Colonic mucosa (tissue), 4 donors: Measurements from ENCODE around the gene LARP1. TPM values are rescaled to one million over a fixed set of nuclear protein-coding genes. Genes with fewer than 3 reads are reported as not detected.

ENCODE experiments used
- DNase-seq: peaks from one replicate; pipeline ENCODE4 v3.0.0-alpha.2; 2020
- H3K27ac ChIP-seq: fragments of 200-600 bp; one replicate; pipeline ENCODE4 v1.8.0; 2021
- H3K27me3 ChIP-seq: fragments of 200-600 bp; one replicate; pipeline ENCODE4 v1.8.0; 2021
- H3K36me3 ChIP-seq: fragments of 200-600 bp; one replicate; pipeline ENCODE4 v1.8.0; 2021
- H3K4me1 ChIP-seq: fragments of 200-600 bp; one replicate; pipeline ENCODE4 v1.8.0; 2021; ENCODE audit warnings: mild to moderate bottlenecking
- H3K4me3 ChIP-seq: fragments of 200-600 bp; one replicate; pipeline ENCODE4 v1.8.0; 2021
- H3K9ac ChIP-seq, 2 donors: one replicate each; pipeline ENCODE4 v1.7.0; 2013; ENCODE audit warnings: control low read depth in 2 of 2, low read depth in 2 of 2, low read length in 2 of 2
- H3K9me3 ChIP-seq: fragments of 200-600 bp; one replicate; pipeline ENCODE4 v1.8.0; 2021
- intact Hi-C: fragments of 100-400 bp; cut with DNase I; formaldehyde crosslinking; loops from one replicate; pipeline ENCODE4 v1.14.1; 2022
- total RNA-seq, 2 donors: library from RNA; stranded (reverse); fragmentation: NEBNext Ultra II Directional in 1 of 2; extraction: Animal tissue kit (Norgen Biotek cat#: 25700) in 1 of 2; gene quantifications; one replicate each; pipeline ENCODE4 v1.2.1, GENCODE V29; 2021
- TF ChIP-seq, protein P1 (sequence below): fragments of 200-600 bp; IDR thresholded peaks from one replicate; pipeline ENCODE4 v1.8.0; 2022; ENCODE audit warnings: antibody characterized with exemption, mild to moderate bottlenecking
- donor health status: healthy.
- donor health status: DM: no; HTN: no; CAD: no.
- donor health status: DM: no; HTN: no; CAD: no.

The LARP1 gene
- total RNA-seq, 2 donors from 2014 or later = 116 to 201 TPM

DNA sequence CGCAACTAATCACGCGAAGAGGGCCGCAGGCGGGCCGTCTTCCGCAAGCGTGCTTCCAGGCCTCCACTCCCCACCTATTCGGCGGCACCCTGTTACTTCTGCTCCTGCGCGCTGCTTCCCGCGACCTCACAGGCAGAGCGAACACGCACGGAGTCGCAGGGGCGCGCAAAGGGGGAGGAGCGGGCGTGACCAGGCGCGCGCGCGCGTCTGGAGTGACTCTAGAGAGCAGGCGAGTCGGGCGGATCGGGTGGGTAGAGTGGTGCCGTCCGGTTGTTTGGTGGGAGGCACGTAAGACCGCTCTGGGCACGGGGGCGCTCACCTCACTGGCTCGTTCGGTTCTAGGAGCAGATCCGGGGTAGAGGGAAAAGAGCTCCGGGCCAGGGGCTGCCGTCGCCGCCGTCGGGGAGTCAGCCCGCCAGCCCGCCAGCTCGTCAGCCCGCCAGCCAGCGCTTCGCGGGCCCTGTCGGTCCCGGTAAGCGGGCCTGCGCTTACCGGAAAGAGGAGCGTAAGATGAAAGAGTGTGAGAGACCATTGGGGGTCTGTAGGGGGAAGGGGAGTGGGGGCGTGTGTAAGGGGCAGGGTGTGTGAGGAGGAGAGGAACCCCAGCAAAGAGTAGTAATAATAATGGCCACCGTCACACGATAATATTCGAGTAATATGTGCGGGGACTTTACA, 103.3 kb downstream of the LARP1 start, which contains the start of gene CNOT8:
CNOT8 (plus strand) TSS at position 331 of the 675 bp plus-strand sequence. CDS start 4,652 bp downstream, outside the sequence.
- Histone ChIP-seq H3K4me1 (peaks cover 12% of the 10 kb centered on the region), H3K27ac (peak within 1 kb of the TSS; percentile 99), H3K4me3 (peak within 1 kb of the TSS; percentile 78), H3K9me3 (no peaks in the 10 kb centered on the region), H3K27me3 (no peaks in the 10 kb centered on the region), H3K9ac (peak within 1 kb of the TSS; percentile 84 to 93), H3K36me3 (no peaks in the 10 kb centered on the region)
- peak; percentile 99 for DNase-seq
- TF ChIP-seq, protein P1, sequence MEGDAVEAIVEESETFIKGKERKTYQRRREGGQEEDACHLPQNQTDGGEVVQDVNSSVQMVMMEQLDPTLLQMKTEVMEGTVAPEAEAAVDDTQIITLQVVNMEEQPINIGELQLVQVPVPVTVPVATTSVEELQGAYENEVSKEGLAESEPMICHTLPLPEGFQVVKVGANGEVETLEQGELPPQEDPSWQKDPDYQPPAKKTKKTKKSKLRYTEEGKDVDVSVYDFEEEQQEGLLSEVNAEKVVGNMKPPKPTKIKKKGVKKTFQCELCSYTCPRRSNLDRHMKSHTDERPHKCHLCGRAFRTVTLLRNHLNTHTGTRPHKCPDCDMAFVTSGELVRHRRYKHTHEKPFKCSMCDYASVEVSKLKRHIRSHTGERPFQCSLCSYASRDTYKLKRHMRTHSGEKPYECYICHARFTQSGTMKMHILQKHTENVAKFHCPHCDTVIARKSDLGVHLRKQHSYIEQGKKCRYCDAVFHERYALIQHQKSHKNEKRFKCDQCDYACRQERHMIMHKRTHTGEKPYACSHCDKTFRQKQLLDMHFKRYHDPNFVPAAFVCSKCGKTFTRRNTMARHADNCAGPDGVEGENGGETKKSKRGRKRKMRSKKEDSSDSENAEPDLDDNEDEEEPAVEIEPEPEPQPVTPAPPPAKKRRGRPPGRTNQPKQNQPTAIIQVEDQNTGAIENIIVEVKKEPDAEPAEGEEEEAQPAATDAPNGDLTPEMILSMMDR = no peak
- intact Hi-C loops = no loop called here

DNA sequence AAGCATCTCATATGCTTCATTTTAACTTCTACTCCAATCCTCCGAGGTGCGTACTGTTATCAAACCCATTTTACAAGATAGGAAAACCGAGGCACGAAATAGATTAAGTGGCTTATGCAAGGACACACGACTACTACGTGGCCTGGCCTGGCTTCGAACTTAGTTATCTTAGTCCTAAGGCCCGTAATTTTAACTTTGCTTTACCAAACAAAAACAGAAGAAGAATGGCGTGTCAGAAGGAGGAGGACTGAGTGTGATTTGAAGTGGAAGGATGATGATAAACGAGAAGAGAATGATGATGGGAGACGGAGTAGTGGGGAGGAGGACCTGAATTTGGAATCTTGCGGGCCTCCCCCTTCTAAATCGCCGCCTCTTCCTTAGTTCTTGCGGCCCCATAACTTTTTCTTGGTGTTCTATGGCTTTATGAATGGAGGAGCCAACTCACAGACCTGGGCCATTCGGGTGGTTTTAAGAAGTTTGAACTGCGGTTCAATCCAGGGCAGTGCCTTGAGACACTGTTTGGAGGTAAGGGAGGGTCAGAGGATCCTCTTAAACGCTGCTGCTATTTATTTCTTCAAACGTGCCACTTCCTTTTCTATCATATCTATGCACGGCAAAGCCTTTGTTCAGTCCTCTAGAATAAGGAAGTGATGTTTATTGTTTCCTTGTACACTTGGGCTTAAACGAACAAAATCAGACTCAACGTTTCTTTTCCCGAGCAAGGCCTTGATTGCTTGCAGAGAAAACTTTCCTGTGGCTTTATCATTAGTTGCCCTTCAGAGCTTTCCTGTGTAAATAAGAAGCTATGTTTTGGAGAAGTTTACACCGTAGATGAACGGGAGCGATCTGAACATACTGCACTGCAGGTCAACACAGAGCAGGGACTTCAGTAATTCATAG, 104.0 kb downstream of the LARP1 start:
- Histone ChIP-seq H3K4me3 (peak overlapping the region; percentile 78), H3K27ac (peak overlapping the region; percentile 99), H3K36me3 (no peaks in the 10 kb centered on the region), H3K9me3 (no peaks in the 10 kb centered on the region), H3K27me3 (no peaks in the 10 kb centered on the region), H3K4me1 (peaks cover 12% of the 10 kb centered on the region), H3K9ac (peak overlapping the region; percentile 75 to 93)
- DNase-seq = peak; percentile 34
- intact Hi-C loops = no loop called here
- TF ChIP-seq, protein P1 = no peak

DNA sequence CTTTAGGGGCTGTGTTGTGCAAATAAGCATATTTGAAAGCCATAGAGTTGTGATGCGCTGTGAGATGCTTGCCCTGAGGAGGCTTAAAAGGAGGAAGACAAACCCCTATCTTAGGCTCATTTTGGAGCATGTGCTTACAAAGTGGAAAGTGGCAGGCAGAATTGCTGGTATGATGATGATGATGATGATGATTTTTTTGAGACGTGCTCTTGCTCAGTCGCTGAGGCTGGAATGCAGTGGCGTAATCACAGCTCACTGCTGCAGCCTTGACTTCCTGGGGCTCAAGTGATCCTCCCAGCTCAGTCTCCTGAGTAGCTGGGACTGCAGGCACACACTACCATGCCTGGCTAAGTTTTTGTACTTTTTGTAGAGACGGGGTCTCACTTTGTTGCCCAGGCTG, 104.9 kb downstream of the LARP1 start:
- Histone ChIP-seq H3K9me3 (no peaks in the 10 kb centered on the region), H3K4me1 (peaks cover 12% of the 10 kb centered on the region), H3K4me3 (peak overlapping the region; percentile 78), H3K36me3 (no peaks in the 10 kb centered on the region), H3K27me3 (no peaks in the 10 kb centered on the region), H3K27ac (peak overlapping the region; percentile 99), H3K9ac (peak overlapping the region in 1 of 2 donors; percentile 93)
- DNase-seq = peak; percentile 43
- TF ChIP-seq, protein P1 = no peak
- intact Hi-C loops = no loop called here

DNA sequence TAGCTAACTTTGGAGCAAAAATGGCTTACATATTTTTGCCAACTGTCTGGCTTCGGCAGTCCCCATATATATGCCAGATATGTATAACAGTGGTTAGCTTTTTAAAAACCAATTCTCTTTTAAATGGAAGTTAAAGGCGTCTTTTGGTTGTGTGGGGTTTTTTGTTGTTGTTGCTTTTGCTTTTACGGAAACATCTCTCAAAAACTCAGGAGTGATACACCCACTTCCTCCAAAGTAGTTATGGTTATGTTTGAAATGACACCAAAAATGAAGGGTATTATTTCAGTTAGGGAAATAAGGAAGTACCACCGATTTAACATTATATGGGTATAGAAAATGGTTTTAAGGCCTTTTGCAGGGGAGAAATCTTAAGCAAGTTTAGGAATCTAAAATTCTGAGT, 105.6 kb downstream of the LARP1 start:
- Histone ChIP-seq H3K36me3 (no peaks in the 10 kb centered on the region), H3K4me3 (peak overlapping the region; percentile 78), H3K27me3 (no peaks in the 10 kb centered on the region), H3K9ac (peak overlapping the region in 1 of 2 donors; percentile 93), H3K9me3 (no peaks in the 10 kb centered on the region), H3K27ac (peak overlapping the region; percentile 99), H3K4me1 (peaks cover 12% of the 10 kb centered on the region)
- intact Hi-C loops = no loop called here
- TF ChIP-seq, protein P1 = no peak
- DNase-seq = no peak

DNA sequence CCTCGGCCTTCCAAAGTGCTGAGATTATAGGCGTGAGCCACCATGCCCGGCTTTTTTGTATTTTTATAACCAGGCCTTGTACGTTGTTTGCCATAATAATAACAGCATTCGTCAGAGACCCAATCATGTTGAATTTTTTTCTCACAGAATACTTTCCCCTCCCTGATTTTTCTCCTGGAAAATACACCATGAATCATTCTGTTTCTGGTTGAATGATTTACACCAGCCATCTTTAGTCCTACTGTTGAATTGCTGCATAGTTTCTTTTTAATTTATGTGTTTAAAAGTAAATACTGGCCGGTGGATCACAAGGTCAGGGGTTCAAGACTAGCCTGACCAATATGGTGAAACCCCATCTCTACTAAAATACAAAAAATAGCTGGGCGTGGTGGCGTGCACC, 106.8 kb downstream of the LARP1 start:
- intact Hi-C loops = no loop called here
- Histone ChIP-seq H3K27ac (no peak overlapping the region), H3K9me3 (no peaks in the 10 kb centered on the region), H3K36me3 (no peaks in the 10 kb centered on the region), H3K27me3 (no peaks in the 10 kb centered on the region), H3K9ac (no peak overlapping the region), H3K4me3 (no peak overlapping the region), H3K4me1 (peaks cover 12% of the 10 kb centered on the region)
- TF ChIP-seq, protein P1 = no peak
- DNase-seq = no peak
